ENCODE results near the gene SERPINB8. TPM values are rescaled to one million over a fixed set of nuclear protein-coding genes. Genes with fewer than 3 reads are reported as not detected.

Gene SERPINB8
- polyA plus RNA-seq, 1 donor (not counting 4 experiments of a cell fraction or from before 2014, with no cell fraction given): 48.9 TPM

DNA sequence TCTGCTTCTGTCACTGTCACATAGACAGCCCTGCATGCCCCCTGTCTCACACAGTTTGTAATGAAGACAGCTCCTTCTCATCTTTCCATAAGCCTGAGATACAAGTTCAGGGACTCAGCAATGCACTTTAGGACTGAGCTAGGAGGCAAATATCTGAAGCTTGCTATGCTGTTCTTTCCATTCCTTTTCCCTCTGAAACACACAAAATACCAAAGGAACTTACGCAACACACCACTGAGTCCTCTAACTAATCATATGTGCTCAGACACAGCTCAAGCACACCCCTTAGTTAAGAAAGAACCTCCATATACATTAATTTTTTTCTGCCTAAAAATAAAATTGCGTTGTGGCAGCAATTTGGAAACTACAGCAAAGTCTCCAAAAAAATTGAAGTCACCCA is 17.9 kb downstream of the SERPINB8 start:
- Histone ChIP-seq H3K4me3 (ENCODE audit: control insufficient read depth in 2 of 3, extremely low read depth in 1 of 3, insufficient read depth in 2 of 3, low read depth in 1 of 3, low read length in 3 of 3) (no peak overlapping the region), H3K9me3 (ENCODE audit: control insufficient read depth, low read depth, low read length) (no peaks in the 10 kb centered on the region), H3K9ac (ENCODE audit: control insufficient read depth, extremely low read depth, insufficient read depth, low read length) (no peak overlapping the region), H4K20me1 (ENCODE audit: control insufficient read depth, extremely low read depth, insufficient read depth, low read length) (no peaks in the 10 kb centered on the region), H3K79me2 (ENCODE audit: control insufficient read depth, insufficient read depth, low read length) (no peaks in the 10 kb centered on the region), H3K9me1 (ENCODE audit: control insufficient read depth, extremely low read depth, insufficient read depth, low read length) (no peaks in the 10 kb centered on the region), H3K27ac (ENCODE audit: control insufficient read depth, insufficient read depth, low read length) (no peak overlapping the region), H3K36me3 (ENCODE audit: control insufficient read depth in 2 of 2, extremely low read depth in 1 of 2, insufficient read depth in 2 of 2, low read length in 2 of 2) (peaks cover 12 to 24% of the 10 kb centered on the region in 2 experiments), H3K27me3 (ENCODE audit: control insufficient read depth, extremely low read depth, insufficient read depth, low read length) (no peaks in the 10 kb centered on the region), H3K4me2 (ENCODE audit: control insufficient read depth, extremely low read depth, insufficient read depth, low read depth, low read length) (no peak overlapping the region), H3K4me1 (ENCODE audit: control insufficient read depth, extremely low read depth, insufficient read depth, low read length) (no peaks in the 10 kb centered on the region), H2AFZ (ENCODE audit: control insufficient read depth, low read length) (no peak overlapping the region)
- TF ChIP-seq EZH2 (IDR thresholded peaks at IDR 0.05; ENCODE audit: low read length): no peak
- TF ChIP-seq, protein P1, sequence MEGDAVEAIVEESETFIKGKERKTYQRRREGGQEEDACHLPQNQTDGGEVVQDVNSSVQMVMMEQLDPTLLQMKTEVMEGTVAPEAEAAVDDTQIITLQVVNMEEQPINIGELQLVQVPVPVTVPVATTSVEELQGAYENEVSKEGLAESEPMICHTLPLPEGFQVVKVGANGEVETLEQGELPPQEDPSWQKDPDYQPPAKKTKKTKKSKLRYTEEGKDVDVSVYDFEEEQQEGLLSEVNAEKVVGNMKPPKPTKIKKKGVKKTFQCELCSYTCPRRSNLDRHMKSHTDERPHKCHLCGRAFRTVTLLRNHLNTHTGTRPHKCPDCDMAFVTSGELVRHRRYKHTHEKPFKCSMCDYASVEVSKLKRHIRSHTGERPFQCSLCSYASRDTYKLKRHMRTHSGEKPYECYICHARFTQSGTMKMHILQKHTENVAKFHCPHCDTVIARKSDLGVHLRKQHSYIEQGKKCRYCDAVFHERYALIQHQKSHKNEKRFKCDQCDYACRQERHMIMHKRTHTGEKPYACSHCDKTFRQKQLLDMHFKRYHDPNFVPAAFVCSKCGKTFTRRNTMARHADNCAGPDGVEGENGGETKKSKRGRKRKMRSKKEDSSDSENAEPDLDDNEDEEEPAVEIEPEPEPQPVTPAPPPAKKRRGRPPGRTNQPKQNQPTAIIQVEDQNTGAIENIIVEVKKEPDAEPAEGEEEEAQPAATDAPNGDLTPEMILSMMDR (optimal IDR thresholded peaks at IDR 0.05 in 1 of 3, IDR thresholded peaks at IDR 0.05 in 1 of 3, conservative IDR thresholded peaks at IDR 0.05 in 1 of 3; ENCODE audit: extremely low read depth in 1 of 3, insufficient read depth in 2 of 3, low read length in 3 of 3): no peak
- DNase-seq (ENCODE audit: low read depth, low spot score) (no peak), FAIRE-seq (no peak)
- dilution Hi-C loops (cut with MboI; ENCODE audit: extremely low pct_ligation_motif_present, low sequenced_read_pairs): no loop called here

DNA sequence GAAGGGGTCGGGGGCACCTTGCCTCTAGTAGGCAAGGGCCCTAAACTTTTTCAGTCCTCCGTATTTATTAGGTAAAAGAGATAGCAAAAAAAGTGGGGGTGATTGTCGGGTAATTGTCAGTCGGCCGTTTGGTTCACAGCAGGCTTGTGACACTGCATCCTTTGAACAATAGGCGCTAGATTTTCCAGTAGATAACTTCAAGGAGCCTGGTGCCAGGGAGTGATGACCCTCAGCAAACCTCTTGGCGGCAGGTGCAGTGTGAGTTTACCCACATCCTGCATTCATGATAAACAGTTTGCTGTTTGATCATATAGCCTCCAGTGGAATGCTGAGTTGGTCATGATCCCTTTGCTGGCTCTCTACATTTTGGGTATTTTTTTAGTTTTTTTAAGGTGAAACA is 22.9 kb downstream of the SERPINB8 start:
- H3K9ac ChIP-seq (ENCODE audit: control insufficient read depth, extremely low read depth, insufficient read depth, low read length): no peak overlapping the region
- no peak overlapping the region for H3K4me3 ChIP-seq (ENCODE audit: control insufficient read depth in 2 of 3, extremely low read depth in 1 of 3, insufficient read depth in 2 of 3, low read depth in 1 of 3, low read length in 3 of 3)
- peaks cover 18% of the 10 kb centered on the region for H3K4me1 ChIP-seq (ENCODE audit: control insufficient read depth, extremely low read depth, insufficient read depth, low read length)
- TF ChIP-seq, protein P1 (optimal IDR thresholded peaks at IDR 0.05 in 1 of 3, IDR thresholded peaks at IDR 0.05 in 1 of 3, conservative IDR thresholded peaks at IDR 0.05 in 1 of 3; ENCODE audit: extremely low read depth in 1 of 3, insufficient read depth in 2 of 3, low read length in 3 of 3): no peak
- TF ChIP-seq EZH2 (IDR thresholded peaks at IDR 0.05; ENCODE audit: low read length): no peak
- H4K20me1 ChIP-seq (ENCODE audit: control insufficient read depth, extremely low read depth, insufficient read depth, low read length): no peaks in the 10 kb centered on the region
- H3K27ac ChIP-seq (ENCODE audit: control insufficient read depth, insufficient read depth, low read length): no peak overlapping the region
- no peaks in the 10 kb centered on the region for H3K27me3 ChIP-seq (ENCODE audit: control insufficient read depth, extremely low read depth, insufficient read depth, low read length)
- dilution Hi-C loops (cut with MboI; ENCODE audit: extremely low pct_ligation_motif_present, low sequenced_read_pairs): no loop called here
- peaks cover 0 to 2% of the 10 kb centered on the region in 2 experiments for H3K36me3 ChIP-seq (ENCODE audit: control insufficient read depth in 2 of 2, extremely low read depth in 1 of 2, insufficient read depth in 2 of 2, low read length in 2 of 2)
- no peaks in the 10 kb centered on the region for H3K9me1 ChIP-seq (ENCODE audit: control insufficient read depth, extremely low read depth, insufficient read depth, low read length)
- H3K9me3 ChIP-seq (ENCODE audit: control insufficient read depth, low read depth, low read length): peaks cover 4% of the 10 kb centered on the region
- no peak for FAIRE-seq
- H3K4me2 ChIP-seq (ENCODE audit: control insufficient read depth, extremely low read depth, insufficient read depth, low read depth, low read length): no peak overlapping the region
- DNase-seq (ENCODE audit: low read depth, low spot score): no peak
- H2AFZ ChIP-seq (ENCODE audit: control insufficient read depth, low read length): no peak overlapping the region
- H3K79me2 ChIP-seq (ENCODE audit: control insufficient read depth, insufficient read depth, low read length): no peaks in the 10 kb centered on the region
